ENCODE data around the gene ATP2A2. TPM values are rescaled to one million over a fixed set of nuclear protein-coding genes. Genes with fewer than 3 reads are reported as not detected.

Gene ATP2A2
- total RNA-seq, 1 donor from 2014 or later, result 100 TPM

DNA sequence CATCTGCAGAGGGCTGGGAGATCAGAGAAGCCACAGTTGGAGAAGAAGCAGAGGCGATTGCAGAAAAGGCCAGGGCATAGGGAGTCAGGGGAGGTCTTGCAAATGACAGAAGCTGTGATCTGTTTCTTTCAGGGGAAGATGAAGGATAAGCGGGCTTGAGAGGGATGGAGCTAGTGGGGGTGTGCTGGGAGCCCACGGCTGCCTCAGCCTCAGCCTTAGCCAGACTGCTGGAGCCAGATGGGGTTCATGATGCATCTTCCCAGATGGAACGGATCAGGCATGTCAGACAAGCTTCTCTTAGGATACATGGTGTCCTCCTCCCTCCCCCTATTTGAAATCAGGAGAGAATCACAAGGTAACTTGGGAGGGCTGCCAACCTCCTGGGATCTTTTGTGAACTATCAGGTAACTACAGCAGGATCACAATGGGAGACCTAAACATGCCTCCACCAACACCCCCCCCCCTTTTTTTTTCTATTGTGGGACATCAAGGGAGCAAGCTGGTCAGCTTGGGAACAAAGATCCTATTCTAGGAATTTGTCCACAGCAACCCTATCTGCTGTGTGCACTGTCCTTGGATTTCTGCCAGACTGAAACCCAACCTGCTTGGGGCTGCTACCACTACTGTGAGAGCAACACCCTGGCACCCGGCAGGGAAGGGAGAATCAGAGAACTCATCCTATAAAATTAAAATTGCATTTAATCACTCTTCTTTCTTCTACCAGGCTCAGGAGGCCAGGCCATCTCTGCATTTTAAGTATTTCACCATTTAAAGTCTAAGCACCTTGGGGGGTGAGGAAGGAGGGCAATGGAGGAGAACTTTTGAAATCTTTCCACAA, 10.7 kb upstream of the ATP2A2 start:
- Mint-ChIP-seq H3K27me3 (peaks cover 21% of the 10 kb centered on the region), H3K36me3 (ENCODE audit: low read depth) (no peaks in the 10 kb centered on the region), H3K27ac (no peak overlapping the region), H3K9me3 (no peaks in the 10 kb centered on the region), H3K4me1 (no peaks in the 10 kb centered on the region), H3K4me3 (no peak overlapping the region)
- no peak for DNase-seq
- ChIA-PET POLR2A (no interaction called here), CTCF (no interaction called here)
- TF ChIP-seq, protein P1, sequence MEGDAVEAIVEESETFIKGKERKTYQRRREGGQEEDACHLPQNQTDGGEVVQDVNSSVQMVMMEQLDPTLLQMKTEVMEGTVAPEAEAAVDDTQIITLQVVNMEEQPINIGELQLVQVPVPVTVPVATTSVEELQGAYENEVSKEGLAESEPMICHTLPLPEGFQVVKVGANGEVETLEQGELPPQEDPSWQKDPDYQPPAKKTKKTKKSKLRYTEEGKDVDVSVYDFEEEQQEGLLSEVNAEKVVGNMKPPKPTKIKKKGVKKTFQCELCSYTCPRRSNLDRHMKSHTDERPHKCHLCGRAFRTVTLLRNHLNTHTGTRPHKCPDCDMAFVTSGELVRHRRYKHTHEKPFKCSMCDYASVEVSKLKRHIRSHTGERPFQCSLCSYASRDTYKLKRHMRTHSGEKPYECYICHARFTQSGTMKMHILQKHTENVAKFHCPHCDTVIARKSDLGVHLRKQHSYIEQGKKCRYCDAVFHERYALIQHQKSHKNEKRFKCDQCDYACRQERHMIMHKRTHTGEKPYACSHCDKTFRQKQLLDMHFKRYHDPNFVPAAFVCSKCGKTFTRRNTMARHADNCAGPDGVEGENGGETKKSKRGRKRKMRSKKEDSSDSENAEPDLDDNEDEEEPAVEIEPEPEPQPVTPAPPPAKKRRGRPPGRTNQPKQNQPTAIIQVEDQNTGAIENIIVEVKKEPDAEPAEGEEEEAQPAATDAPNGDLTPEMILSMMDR (IDR thresholded peaks at IDR 0.05), result no peak
- intact Hi-C loops (cut with micrococcal nuclease), result no loop called here
- ATAC-seq (ENCODE audit: low read depth), result no peak

DNA sequence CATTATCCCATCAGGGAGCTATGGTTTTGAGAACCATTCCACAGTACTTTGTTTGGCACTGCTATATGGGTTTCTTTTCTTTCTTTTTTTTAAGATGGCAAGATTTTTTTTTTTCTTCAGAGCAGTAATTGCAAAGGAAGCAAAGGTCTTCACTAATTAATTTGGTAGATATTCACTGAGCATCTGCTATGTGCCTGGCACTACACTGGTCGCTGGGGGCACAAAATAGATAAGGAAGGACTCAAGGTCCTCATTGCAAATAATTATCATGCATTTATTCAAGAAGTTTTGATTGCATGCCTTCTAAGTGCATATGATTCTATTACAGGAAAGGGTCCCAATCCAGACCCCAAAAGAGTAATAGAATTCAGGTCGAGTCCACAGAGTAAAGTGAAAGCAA, 10.0 kb upstream of the ATP2A2 start:
- Mint-ChIP-seq H3K27ac (no peak overlapping the region), H3K4me1 (no peaks in the 10 kb centered on the region), H3K9me3 (no peaks in the 10 kb centered on the region), H3K27me3 (peaks cover 21% of the 10 kb centered on the region), H3K4me3 (no peak overlapping the region), H3K36me3 (ENCODE audit: low read depth) (no peaks in the 10 kb centered on the region)
- TF ChIP-seq, protein P1 (IDR thresholded peaks at IDR 0.05), result no peak
- DNase-seq (no peak), ATAC-seq (ENCODE audit: low read depth) (no peak)
- intact Hi-C loops (cut with micrococcal nuclease), result no loop called here
- ChIA-PET POLR2A (no interaction called here), CTCF (no interaction called here)

DNA sequence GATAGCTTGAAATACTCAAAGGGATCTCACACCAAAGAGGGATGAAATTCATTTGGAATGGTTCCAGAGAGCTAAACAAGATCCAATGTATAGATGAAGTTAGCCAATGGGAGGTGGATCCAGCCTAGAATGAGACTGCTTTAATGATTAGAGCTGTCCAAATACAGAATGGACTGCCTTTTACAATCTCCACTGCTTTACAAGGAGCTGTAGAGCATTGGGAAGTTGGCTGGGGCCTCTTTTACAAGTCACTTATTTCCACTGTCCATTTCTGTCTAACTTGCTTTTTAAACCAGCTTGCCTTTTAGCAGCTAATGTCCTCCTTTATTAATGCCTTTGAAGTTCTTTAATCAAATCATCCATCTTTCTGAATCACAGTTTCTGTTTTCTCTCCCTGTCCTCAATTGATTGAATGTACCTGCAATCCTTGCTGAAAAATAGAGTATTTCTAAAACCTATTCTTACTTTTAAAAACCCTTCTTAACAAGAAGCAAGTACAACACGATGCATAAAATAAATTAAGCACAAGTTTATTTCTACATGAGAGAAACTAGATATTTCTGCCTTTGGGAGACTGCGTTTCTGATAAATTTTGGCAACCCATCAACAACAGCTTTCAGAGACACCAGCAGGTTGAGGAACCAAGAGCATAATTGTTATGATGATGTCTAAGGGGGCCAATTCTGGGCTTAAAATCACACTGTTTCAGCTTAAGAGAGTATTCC, 3.4 kb upstream of the ATP2A2 start:
- ATAC-seq (ENCODE audit: low read depth) (no peak), DNase-seq (no peak)
- Mint-ChIP-seq H3K4me3 (no peak overlapping the region), H3K27ac (no peak overlapping the region), H3K36me3 (ENCODE audit: low read depth) (peaks cover 8% of the 10 kb centered on the region), H3K27me3 (no peaks in the 10 kb centered on the region), H3K4me1 (peaks cover 12% of the 10 kb centered on the region), H3K9me3 (no peaks in the 10 kb centered on the region)
- ChIA-PET CTCF (no interaction called here), POLR2A (interaction anchor here (0.7 to 1.2 kb wide), 2 partner anchors 94 to 154 kb away, joined by 3 read pairs; partner anchors contain the start of gene IFT81)
- intact Hi-C loops (cut with micrococcal nuclease), result no loop called here
- TF ChIP-seq, protein P1 (IDR thresholded peaks at IDR 0.05), result no peak

DNA sequence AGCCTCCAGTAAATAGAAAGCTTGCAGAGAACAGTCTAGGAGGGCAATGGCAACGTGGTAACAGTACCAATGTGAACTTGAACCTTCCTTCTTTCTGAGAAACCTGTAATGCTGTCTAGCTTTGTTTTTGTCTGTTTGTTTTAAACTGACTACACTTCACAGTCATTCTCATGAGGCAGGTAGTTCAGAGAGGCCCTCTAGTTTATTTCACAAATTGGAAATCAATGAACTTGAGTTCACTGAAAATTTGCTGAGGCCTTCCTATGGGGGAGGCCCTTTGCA, 2.9 kb upstream of the ATP2A2 start:
- TF ChIP-seq, protein P1 (IDR thresholded peaks at IDR 0.05), result no peak
- ChIA-PET CTCF (no interaction called here), POLR2A (interaction anchor here (1.2 kb wide), 1 partner anchor 154 kb away, joined by 3 read pairs; the partner anchor contains the start of gene IFT81)
- no peak overlapping the region for H3K4me3 Mint-ChIP-seq
- ATAC-seq (ENCODE audit: low read depth) (no peak), DNase-seq (no peak)
- H3K4me1 Mint-ChIP-seq, result peaks cover 17% of the 10 kb centered on the region
- no peak overlapping the region for H3K27ac Mint-ChIP-seq
- peaks cover 13% of the 10 kb centered on the region for H3K36me3 Mint-ChIP-seq (ENCODE audit: low read depth)
- H3K27me3 Mint-ChIP-seq, result no peaks in the 10 kb centered on the region
- no peaks in the 10 kb centered on the region for H3K9me3 Mint-ChIP-seq
- intact Hi-C loops (cut with micrococcal nuclease), result no loop called here
